ENCODE data around the gene SPEF2.
"Not testable (repeated sequence)": the region's sequence is repeated elsewhere in the genome, so short reads cannot be mapped to it uniquely, and the experiment has no call there.

Gene SPEF2

GRCh38 chr5:35850967-35851680, 233.5 kb downstream of the SPEF2 start:
- H3K9me3 ChIP-seq (ENCODE audit: control insufficient read depth in 1 of 2, low read length in 2 of 2): peaks cover 0 to 5% of the 10 kb centered on the region in 2 donors
- H3K27me3 ChIP-seq (ENCODE audit: control insufficient read depth in 1 of 2, insufficient read depth in 2 of 2, low read length in 2 of 2): no peaks in the 10 kb centered on the region
- no peaks in the 10 kb centered on the region for H3K36me3 ChIP-seq (ENCODE audit: control insufficient read depth in 1 of 2, insufficient read depth in 2 of 2, low read length in 2 of 2)
- H3K27ac ChIP-seq (ENCODE audit: low read depth, low read length): no peak overlapping the region
- no peak overlapping the region for H3K9ac ChIP-seq (ENCODE audit: low read depth in 1 of 2, low read length in 2 of 2)
- peaks cover 3 to 4% of the 10 kb centered on the region in 2 donors for H3K4me1 ChIP-seq (ENCODE audit: control insufficient read depth in 1 of 2, insufficient read depth in 2 of 2, low read length in 2 of 2)
- peak overlapping the region; percentile 23 to 36 for H3K4me3 ChIP-seq (ENCODE audit: low read depth in 1 of 2, low read length in 2 of 2)

- Histone ChIP-seq H3K4me3 (ENCODE audit: low read depth in 1 of 2, low read length in 2 of 2) (peak overlapping the region in 1 of 2 donors; percentile 19), H3K4me1 (ENCODE audit: control insufficient read depth in 1 of 2, insufficient read depth in 2 of 2, low read length in 2 of 2) (peaks cover 3 to 4% of the 10 kb centered on the region in 2 donors), H3K27ac (ENCODE audit: low read depth, low read length) (no peak overlapping the region), H3K27me3 (ENCODE audit: control insufficient read depth in 1 of 2, insufficient read depth in 2 of 2, low read length in 2 of 2) (no peaks in the 10 kb centered on the region), H3K36me3 (ENCODE audit: control insufficient read depth in 1 of 2, insufficient read depth in 2 of 2, low read length in 2 of 2) (no peaks in the 10 kb centered on the region), H3K9ac (ENCODE audit: low read depth in 1 of 2, low read length in 2 of 2) (no peak overlapping the region), H3K9me3 (ENCODE audit: control insufficient read depth in 1 of 2, low read length in 2 of 2) (peaks cover 0 to 5% of the 10 kb centered on the region in 2 donors)
Measured at GRCh38 chr5:35852084-35852734, 234.5 kb downstream of the SPEF2 start.

GRCh38 chr5:35852773-35853172, 235.1 kb downstream of the SPEF2 start:
- Histone ChIP-seq H3K9ac (ENCODE audit: low read depth in 1 of 2, low read length in 2 of 2) (no peak overlapping the region), H3K9me3 (ENCODE audit: control insufficient read depth in 1 of 2, low read length in 2 of 2) (no peaks in the 10 kb centered on the region), H3K4me1 (ENCODE audit: control insufficient read depth in 1 of 2, insufficient read depth in 2 of 2, low read length in 2 of 2) (peaks cover 3 to 4% of the 10 kb centered on the region in 2 donors), H3K27ac (ENCODE audit: low read depth, low read length) (peak overlapping the region; percentile 13), H3K36me3 (ENCODE audit: control insufficient read depth in 1 of 2, insufficient read depth in 2 of 2, low read length in 2 of 2) (no peaks in the 10 kb centered on the region), H3K4me3 (ENCODE audit: low read depth in 1 of 2, low read length in 2 of 2) (no peak overlapping the region), H3K27me3 (ENCODE audit: control insufficient read depth in 1 of 2, insufficient read depth in 2 of 2, low read length in 2 of 2) (no peaks in the 10 kb centered on the region)

DNA sequence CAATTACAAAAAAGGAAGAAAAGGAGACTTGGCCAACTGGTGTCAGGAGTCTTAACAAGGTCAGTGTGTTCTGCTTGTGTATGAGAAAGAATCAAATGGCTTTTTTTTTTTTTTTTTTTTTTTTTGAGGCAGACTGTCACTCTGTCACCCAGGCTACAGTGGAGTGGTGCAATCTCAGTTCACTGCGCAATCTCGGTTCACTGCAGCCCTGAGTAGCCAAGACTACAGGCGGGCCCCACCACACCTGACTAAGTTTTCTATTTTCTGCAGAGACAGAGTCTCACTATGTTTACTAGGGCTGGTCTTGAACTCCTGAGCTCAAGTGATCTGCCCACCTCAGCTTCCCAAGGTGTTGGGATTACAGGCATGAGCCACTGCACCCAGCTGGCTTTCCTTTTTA, 236.0 kb downstream of the SPEF2 start:
- Histone ChIP-seq H3K27ac (ENCODE audit: low read depth, low read length) (no peak overlapping the region), H3K4me3 (ENCODE audit: low read depth in 1 of 2, low read length in 2 of 2) (peak overlapping the region in 1 of 2 donors; percentile 7), H3K9ac (ENCODE audit: low read depth in 1 of 2, low read length in 2 of 2) (no peak overlapping the region), H3K36me3 (ENCODE audit: control insufficient read depth in 1 of 2, insufficient read depth in 2 of 2, low read length in 2 of 2) (no peaks in the 10 kb centered on the region), H3K4me1 (ENCODE audit: control insufficient read depth in 1 of 2, insufficient read depth in 2 of 2, low read length in 2 of 2) (peaks cover 3 to 4% of the 10 kb centered on the region in 2 donors), H3K9me3 (ENCODE audit: control insufficient read depth in 1 of 2, low read length in 2 of 2) (no peaks in the 10 kb centered on the region), H3K27me3 (ENCODE audit: control insufficient read depth in 1 of 2, insufficient read depth in 2 of 2, low read length in 2 of 2) (no peaks in the 10 kb centered on the region)

DNA sequence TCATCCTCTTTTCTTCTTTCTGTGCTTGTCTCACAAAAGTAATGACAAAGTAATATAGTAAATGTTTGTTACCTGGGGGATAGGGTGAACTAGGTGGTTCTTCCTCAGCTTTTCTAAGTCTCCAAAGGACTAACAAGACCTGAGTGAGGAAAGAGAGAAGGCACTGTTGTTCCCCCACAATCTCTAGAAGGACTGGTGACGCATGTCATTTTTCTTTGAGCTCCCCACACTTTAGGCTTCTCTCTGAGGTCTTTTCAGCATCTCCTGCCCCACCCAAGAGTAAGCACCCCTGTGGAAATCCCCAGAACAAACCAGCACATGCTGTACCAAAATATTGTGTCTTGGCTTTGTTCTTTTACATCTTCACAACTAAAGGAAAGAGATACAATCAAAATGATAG, 236.6 kb downstream of the SPEF2 start:
- Histone ChIP-seq H3K27me3 (ENCODE audit: control insufficient read depth in 1 of 2, insufficient read depth in 2 of 2, low read length in 2 of 2) (no peaks in the 10 kb centered on the region), H3K4me3 (ENCODE audit: low read depth in 1 of 2, low read length in 2 of 2) (peak overlapping the region; percentile 7 to 11), H3K9ac (ENCODE audit: low read depth in 1 of 2, low read length in 2 of 2) (no peak overlapping the region), H3K4me1 (ENCODE audit: control insufficient read depth in 1 of 2, insufficient read depth in 2 of 2, low read length in 2 of 2) (peaks cover 3 to 4% of the 10 kb centered on the region in 2 donors), H3K27ac (ENCODE audit: low read depth, low read length) (no peak overlapping the region), H3K36me3 (ENCODE audit: control insufficient read depth in 1 of 2, insufficient read depth in 2 of 2, low read length in 2 of 2) (no peaks in the 10 kb centered on the region), H3K9me3 (ENCODE audit: control insufficient read depth in 1 of 2, low read length in 2 of 2) (no peaks in the 10 kb centered on the region)

DNA sequence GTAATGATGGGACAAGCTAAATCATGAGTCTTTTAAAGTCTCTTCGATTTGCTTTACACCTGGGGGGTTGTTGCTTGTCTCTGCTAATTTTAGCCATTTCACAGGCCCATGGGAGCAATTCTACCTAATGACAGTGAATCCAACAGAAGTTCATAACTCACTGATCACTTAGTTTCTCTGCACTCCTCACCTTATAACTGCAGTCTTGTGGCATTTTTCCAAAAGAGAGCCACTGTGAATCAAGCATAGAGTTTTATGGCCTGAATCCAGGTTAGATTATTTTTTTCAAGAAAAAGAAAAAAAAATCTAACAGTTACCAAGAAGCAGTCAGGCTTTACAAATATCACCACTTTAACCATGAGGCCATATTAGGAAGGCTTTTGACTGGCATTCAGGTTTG, 237.5 kb downstream of the SPEF2 start:
- Histone ChIP-seq H3K4me1 (ENCODE audit: control insufficient read depth in 1 of 2, insufficient read depth in 2 of 2, low read length in 2 of 2) (peaks cover 3 to 4% of the 10 kb centered on the region in 2 donors), H3K9me3 (ENCODE audit: control insufficient read depth in 1 of 2, low read length in 2 of 2) (no peaks in the 10 kb centered on the region), H3K27me3 (ENCODE audit: control insufficient read depth in 1 of 2, insufficient read depth in 2 of 2, low read length in 2 of 2) (no peaks in the 10 kb centered on the region), H3K9ac (ENCODE audit: low read depth in 1 of 2, low read length in 2 of 2) (no peak overlapping the region), H3K36me3 (ENCODE audit: control insufficient read depth in 1 of 2, insufficient read depth in 2 of 2, low read length in 2 of 2) (no peaks in the 10 kb centered on the region), H3K4me3 (ENCODE audit: low read depth in 1 of 2, low read length in 2 of 2) (no peak overlapping the region), H3K27ac (ENCODE audit: low read depth, low read length) (no peak overlapping the region)

- not testable (repeated sequence) for H3K27ac ChIP-seq (ENCODE audit: low read depth, low read length); H3K4me3 ChIP-seq (ENCODE audit: low read depth in 1 of 2, low read length in 2 of 2); H3K36me3 ChIP-seq (ENCODE audit: control insufficient read depth in 1 of 2, insufficient read depth in 2 of 2, low read length in 2 of 2); H3K9ac ChIP-seq (ENCODE audit: low read depth in 1 of 2, low read length in 2 of 2); H3K27me3 ChIP-seq (ENCODE audit: control insufficient read depth in 1 of 2, insufficient read depth in 2 of 2, low read length in 2 of 2); H3K9me3 ChIP-seq (ENCODE audit: control insufficient read depth in 1 of 2, low read length in 2 of 2); H3K4me1 ChIP-seq (ENCODE audit: control insufficient read depth in 1 of 2, insufficient read depth in 2 of 2, low read length in 2 of 2)
Measured at GRCh38 chr5:35856186-35856764, 238.6 kb downstream of the SPEF2 start.

- H3K9me3 ChIP-seq (ENCODE audit: control insufficient read depth in 1 of 2, low read length in 2 of 2): no peaks in the 10 kb centered on the region
- peak within 1 kb of the TSS; percentile 5 to 13 for H3K4me3 ChIP-seq (ENCODE audit: low read depth in 1 of 2, low read length in 2 of 2)
- peaks cover 3% of the 10 kb centered on the region in 2 donors for H3K4me1 ChIP-seq (ENCODE audit: control insufficient read depth in 1 of 2, insufficient read depth in 2 of 2, low read length in 2 of 2)
- H3K27me3 ChIP-seq (ENCODE audit: control insufficient read depth in 1 of 2, insufficient read depth in 2 of 2, low read length in 2 of 2): no peaks in the 10 kb centered on the region
- no peaks in the 10 kb centered on the region for H3K36me3 ChIP-seq (ENCODE audit: control insufficient read depth in 1 of 2, insufficient read depth in 2 of 2, low read length in 2 of 2)
- peak within 1 kb of the TSS in 1 of 2 donors; percentile 28 for H3K9ac ChIP-seq (ENCODE audit: low read depth in 1 of 2, low read length in 2 of 2)
- H3K27ac ChIP-seq (ENCODE audit: low read depth, low read length): no peak within 1 kb of the TSS
Measured at GRCh38 chr5:35856765-35857351, 239.2 kb downstream of the SPEF2 start, which contains the start of gene IL7R. IL7R (plus strand) TSS chr5:35856891; CDS start chr5:35856978, 87 bp downstream.

GRCh38 chr5:35857606-35858205, 240.0 kb downstream of the SPEF2 start:
- Histone ChIP-seq H3K27me3 (ENCODE audit: control insufficient read depth in 1 of 2, insufficient read depth in 2 of 2, low read length in 2 of 2) (no peaks in the 10 kb centered on the region), H3K4me1 (ENCODE audit: control insufficient read depth in 1 of 2, insufficient read depth in 2 of 2, low read length in 2 of 2) (no peaks in the 10 kb centered on the region), H3K27ac (ENCODE audit: low read depth, low read length) (no peak overlapping the region), H3K9me3 (ENCODE audit: control insufficient read depth in 1 of 2, low read length in 2 of 2) (no peaks in the 10 kb centered on the region), H3K4me3 (ENCODE audit: low read depth in 1 of 2, low read length in 2 of 2) (peak overlapping the region in 1 of 2 donors; percentile 13), H3K9ac (ENCODE audit: low read depth in 1 of 2, low read length in 2 of 2) (peak overlapping the region in 1 of 2 donors; percentile 28), H3K36me3 (ENCODE audit: control insufficient read depth in 1 of 2, insufficient read depth in 2 of 2, low read length in 2 of 2) (no peaks in the 10 kb centered on the region)

All from duodenal mucosa (tissue), 2 donors.